NCI-H1930 (cell line): ENCODE measurements around the gene KRR1.
"Not testable (repeated sequence)": the region's sequence is repeated elsewhere in the genome, so short reads cannot be mapped to it uniquely, and the experiment has no call there.

Experiments
- DNase-seq, 2 experiments: peaks; one replicate each; lab custom pipeline; 2025; lab: John Stamatoyannopoulos, UW

The KRR1 gene

DNA sequence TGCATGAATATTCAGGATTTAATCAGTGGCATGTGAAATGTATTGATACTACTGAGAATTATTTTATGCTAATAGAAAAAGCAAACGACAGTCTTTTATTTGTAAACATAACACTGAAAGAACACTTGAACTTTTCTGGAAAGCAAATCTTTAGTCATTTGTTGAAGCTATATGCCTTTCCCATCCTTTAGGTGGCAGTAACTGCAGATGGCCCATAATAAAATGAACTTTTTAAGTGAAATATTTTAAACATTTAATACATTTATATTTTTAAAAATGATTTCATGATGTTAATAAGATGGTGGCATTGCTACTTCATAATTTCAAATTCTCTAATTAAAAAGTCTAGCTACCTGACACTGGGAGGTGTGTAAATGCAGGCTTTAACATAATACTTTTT lies 13.9 kb upstream of the KRR1 start:
- no peak for DNase-seq

DNA sequence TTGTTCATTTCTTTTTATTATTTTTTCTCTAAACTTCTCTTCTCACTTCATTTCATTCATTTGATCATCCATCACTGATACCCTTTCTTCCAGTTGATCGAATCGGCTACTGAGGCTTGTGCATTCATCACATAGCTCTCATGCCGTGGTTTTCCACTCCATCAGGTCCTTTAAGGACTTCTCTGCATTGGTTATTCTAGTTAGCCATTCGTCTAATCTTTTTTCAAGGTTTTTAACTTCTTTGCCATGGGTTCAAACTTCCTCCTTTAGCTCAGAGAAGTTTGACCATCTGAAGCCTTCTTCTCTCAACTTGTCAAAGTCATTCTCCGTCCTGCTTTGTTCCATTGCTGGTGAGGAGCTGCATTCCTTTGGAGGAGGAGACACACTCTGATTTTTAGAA lies 10.7 kb upstream of the KRR1 start:
- not testable (repeated sequence) for DNase-seq

DNA sequence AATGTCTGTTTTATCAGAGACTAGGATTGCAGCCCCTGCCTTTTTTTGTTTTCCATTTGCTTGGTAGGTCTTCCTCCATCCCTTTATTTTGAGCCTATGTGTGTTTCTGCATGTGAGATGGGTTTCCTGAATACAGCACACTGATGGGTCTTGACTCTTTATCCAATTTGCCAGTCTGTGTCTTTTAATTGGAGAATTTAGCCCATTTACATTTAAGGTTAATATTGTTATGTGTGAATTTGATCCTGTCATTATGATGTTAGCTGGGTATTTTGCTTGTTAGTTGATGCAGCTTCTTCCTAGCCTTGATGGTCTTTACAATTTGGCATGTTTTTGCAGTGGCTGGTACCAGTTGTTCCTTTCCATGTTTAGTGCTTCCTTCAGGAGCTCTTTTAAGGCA lies 9.8 kb upstream of the KRR1 start:
- DNase-seq = not testable (repeated sequence)

DNA sequence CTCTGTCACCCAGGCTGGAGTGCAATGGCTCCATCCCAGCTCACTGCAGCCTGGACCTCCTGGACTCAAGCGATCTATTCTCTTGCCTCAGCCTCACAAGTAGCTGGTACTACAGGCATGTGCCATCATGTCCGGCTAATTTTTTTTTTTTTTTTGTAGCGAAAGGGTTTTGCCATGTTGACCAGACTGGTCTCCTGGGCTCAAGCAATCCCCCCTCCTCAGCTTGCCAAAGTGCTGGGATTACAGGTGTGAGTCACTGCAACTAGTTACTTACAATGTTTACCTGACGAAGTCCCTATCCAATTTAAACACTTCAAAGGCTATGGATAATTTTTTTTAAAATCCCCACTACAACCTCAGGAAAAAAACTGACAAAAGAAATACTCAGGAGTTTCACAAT lies 1.8 kb downstream of the KRR1 start:
- DNase-seq = no peak

DNA sequence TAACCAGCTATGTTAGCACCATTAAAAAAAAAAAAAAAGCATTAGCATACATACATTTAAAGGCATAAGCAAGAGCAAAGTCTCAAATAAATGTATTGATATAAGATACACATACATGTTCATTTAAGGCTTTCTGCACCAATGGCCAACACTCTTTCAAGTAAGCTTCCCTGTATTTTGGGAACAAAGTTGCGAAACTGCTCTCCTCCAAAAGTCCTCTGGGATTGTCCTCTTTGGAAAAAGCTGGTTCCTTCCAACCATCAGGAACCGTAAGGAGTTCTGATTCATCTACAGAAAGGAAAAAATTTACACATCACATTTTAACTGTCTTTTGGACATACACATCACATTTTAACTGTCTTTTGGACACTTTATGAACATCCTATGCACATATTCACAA lies 3.2 kb downstream of the KRR1 start:
- no peak for DNase-seq

DNA sequence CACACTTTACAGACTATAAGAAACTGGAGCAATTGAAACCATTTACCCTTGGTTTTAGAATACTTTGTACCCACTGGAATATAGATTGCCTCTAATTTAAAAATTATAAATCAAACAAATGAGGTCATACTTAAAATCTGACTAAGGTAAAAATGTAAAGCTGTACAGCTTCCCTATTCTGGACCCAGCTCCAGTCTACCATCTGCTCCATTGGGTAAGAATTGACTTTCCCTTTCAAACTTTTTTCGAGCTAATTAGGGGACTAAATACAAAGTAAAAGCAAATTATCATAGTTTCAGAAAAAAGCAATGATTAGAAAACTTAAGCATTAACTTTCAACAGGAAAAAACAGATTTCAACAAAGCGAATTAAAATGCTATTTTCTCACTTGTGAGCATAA lies 4.3 kb downstream of the KRR1 start:
- no peak for DNase-seq

DNA sequence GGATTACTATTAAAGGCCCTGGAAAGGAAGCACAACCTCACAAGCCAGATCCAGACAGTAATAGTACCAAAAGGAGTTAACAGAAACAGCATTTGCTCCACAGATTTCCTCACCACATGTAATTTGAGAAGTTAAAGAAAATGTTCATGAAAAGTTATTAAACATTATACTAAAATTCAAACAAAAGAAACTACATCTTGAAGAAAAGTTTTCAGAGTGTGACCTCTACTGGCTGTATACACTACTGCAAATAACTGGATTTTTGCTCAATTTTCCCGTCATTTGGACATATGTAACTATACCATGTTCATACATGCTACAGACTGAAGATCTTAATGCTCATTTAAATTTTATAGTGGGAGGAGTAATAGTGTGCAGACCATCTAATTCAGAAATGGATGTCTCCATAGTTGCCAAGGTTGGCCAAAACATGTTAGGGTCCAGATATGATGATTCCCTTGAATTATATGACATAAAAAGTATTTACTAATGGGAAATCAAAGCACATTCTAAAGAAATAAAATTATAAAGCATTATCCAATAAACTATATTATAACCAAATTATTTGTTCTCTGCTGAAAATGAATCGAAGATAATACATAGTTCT lies 5.6 kb downstream of the KRR1 start:
- no peak for DNase-seq

DNA sequence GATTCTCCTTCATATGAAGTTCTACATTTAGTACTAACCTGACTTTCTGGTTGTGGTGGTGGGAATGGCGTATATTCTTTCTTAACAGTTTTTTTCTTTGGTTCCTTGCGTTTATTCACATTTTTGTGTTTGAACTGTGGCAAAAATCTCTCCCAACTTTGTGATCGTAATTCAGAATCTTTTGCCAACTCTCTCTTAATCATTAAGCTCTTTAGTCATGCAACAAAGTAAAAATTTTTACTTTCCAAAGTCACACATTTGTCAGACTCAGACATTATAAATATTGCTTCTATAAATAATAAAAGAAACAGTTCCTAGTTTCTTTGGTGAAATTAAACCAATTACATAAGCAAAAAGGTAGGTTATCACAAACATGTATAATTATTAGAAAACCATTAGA lies 7.5 kb downstream of the KRR1 start:
- no peak for DNase-seq

DNA sequence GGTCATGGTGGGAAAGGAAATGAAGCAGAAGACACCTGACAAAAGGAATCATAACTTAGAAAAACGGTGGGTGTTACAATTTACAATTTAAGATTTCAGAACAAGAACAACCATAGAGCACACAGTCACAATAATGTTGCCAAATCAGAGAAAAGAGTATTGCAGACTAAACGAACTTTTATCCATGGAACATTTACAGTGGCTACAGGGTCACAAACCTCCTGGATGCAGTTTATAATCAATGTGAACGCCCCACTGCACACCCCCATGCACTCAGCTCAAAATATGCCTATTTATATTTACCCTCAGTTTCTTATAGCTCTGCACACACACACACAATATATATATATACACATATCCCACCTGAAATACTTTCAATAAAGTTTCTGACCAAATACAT lies 8.0 kb downstream of the KRR1 start:
- DNase-seq = no peak

DNA sequence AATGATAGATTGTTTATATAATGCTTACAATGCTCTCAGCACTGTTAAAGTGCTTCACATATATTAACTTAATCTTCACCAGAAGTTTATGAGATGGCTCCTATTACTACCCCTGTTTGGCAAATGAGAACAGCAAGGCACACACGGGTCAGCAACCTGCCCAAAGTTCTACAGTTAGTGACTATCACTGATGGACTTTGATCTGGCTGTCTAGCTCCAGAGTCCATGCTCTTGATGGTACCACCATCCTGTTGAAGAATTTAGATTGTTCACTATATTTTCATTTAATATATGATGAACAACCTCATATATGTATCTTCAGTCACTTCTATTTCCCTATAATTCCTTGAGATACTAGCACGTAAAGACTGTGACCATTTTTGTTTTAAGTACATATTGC lies 20.2 kb downstream of the KRR1 start:
- DNase-seq = no peak

DNA sequence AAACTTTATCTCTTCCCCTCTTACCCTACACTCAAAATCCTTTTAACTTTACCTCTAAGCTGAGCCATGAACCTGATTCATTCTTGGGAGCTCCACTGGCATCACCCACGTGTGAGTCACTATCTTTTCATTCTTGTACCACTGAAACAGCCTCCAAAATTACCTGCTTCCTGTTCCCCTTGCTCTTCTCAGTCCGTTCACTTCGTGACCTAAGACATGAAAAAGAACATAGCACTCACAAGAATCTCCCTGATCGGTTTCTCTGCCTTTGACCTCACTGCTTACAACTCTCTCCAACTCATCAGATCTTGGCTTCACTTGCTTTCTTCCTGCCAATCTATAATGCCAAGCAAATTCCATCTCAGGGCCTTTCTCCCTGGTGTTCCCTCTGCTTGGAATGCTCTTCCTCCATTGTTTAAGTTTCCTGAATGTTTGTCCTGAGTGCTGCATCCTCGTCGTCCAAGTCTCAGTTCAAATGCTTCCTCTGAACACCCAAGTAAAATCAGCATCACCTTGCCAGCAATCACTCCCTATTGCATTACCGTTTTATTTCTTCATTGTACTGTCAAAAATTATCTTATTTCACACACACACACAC lies 21.7 kb downstream of the KRR1 start:
- DNase-seq = no peak

DNA sequence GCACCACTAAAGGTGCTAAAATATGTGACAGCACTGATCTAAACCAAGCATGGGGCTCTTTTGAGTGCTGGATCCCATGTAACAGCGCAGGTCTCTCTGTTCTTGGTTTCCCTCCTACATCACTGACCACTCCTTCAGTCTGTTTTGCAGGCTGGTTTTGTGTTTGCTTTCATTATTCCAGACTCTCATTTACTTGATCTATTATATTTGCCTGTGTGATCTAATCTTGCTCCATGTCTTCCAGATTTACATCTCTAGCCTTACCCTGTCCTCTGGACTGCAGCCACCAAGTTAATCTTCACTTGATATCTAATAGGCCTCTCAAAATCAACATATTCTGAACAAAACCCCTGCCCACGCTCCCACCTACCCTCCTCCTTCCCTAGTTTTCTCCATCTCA lies 22.2 kb downstream of the KRR1 start:
- no peak for DNase-seq

DNA sequence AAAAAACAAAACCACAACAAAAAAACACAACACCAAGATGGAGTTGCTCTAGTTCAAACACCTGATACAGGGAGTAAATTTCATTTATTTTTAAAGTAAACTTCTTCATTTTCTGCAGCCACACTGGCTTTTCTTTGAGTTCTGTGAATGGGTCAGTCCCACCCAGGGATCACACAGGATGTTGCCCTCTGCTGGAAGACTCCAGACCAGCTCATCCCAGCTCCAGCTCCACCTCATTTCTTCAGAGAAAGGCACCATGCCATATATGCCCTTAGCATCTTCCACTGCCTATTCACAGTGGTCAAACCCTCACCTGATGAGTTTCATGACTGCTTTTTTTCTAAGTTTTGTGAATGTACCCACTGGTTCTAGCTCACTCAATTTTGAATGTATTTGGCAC lies 22.9 kb downstream of the KRR1 start:
- no peak for DNase-seq

DNA sequence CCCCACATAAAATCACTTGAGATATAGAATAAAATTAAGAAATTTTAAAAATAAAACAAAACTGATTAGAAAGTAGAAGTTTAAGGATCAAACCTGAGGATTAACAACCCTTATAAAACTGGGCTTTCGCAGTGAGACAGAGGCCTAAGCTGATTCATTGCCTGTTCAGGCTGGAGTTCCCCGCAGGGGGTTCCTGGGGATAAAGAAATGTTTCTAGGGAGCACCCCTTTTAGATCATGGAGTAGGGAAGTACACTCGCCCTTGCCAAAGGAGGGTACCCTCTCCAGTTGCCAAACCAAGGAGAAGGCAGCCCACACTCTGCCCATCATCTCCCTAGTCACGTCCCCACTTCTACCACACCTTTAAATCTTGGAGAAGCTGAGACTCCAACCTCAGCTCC lies 24.1 kb downstream of the KRR1 start:
- no peak for DNase-seq

DNA sequence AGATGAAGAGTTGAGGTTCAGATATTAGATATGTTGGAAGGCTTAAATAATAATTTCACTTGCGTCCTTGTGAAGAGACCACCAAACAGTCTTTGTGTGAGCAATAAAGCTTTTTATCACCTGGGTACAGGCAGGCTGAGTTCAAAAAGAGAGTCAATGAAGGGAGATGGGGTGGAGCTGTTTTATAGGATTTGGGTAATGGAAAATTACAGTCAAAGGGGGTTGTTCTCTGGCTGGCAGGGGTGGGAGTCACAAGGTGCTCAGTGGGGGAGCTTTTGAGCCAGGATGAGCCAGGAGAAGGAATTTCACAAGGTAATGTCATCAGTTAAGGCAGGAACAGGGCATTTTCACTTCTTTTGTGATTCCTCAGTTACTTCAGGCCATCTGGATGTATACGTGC lies 27.0 kb downstream of the KRR1 start:
- not testable (repeated sequence) for DNase-seq

DNA sequence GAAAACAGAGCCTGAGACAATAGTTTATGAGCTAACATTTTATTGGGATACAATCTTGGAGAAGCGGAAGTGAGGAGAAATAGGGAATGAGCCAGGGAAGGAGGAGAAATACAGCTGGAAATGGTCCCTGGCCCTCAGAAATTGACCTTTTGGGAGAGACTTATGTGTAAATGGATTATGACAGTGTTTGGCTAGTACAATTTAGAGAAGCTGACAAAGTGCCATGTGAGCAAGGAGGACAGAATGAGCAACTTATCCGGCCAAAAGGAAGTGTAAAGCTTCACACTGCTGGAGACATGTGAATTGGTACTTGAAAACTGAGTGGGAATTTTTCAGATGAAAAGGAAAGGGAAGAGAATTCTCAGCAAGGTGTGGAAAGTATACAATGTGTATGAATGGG lies 28.0 kb downstream of the KRR1 start:
- no peak for DNase-seq

DNA sequence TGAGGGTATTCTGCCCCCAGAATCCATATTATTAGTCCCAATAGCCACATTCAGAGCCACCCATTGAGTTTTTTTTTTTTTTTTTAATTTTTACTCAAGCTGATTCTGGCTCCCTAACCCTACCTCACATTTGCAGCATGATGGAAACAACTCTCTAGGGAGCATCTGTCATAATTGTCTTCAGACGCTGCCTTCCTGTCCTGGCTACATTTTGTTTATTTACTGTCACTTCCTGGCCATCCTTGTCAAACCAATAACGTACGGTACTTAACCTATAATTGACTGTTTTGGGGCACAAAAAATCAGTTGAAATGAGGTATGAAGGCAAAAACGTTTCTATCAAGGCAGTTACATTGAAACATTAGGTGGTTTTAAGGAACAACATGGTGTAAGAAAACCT lies 28.8 kb downstream of the KRR1 start:
- no peak for DNase-seq

DNA sequence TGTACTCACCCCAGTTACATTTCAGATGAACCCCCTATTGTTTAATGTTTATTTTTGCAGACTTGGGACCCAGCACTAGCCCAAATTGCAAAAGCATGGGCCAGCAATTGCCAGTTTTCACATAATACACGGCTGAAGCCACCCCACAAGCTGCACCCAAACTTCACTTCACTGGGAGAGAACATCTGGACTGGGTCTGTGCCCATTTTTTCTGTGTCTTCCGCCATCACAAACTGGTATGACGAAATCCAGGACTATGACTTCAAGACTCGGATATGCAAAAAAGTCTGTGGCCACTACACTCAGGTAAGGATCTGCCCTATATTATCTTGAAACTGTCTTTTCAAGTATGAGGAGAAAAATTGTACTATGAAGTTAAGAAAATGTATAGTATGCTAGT lies 29.6 kb downstream of the KRR1 start:
- DNase-seq = no peak

DNA sequence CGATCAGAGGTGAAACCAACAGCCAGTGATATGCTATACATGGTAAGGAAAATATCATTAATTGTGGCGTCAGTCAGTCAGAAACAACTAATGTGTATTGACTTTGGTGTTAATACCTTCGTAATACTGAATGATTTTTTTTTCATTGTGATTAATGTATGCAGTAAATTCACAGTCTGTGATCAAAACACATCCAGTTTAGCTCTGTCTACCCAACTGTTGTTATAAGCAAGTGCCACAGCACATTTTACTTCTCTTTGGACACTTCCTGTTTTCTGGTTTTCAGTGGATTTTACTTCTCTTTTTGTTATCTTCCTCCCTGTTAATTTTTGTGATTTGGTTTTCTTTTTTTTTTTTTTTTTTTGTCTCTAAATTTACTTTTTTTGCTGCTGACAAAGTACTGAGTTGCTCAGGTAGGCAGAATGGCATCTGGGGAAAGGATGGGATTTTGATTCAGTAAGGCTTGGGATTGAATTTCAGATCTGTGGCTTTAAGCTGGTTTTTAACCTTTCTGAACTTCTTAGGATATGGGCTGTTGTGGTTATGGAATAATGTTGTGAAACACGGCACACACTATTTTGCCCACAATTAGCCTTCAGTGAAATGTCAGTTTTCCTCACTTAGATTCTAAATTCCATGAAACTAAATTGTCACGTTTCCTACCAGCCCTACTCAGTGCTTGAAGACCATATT lies 30.2 kb downstream of the KRR1 start:
- no peak for DNase-seq

DNA sequence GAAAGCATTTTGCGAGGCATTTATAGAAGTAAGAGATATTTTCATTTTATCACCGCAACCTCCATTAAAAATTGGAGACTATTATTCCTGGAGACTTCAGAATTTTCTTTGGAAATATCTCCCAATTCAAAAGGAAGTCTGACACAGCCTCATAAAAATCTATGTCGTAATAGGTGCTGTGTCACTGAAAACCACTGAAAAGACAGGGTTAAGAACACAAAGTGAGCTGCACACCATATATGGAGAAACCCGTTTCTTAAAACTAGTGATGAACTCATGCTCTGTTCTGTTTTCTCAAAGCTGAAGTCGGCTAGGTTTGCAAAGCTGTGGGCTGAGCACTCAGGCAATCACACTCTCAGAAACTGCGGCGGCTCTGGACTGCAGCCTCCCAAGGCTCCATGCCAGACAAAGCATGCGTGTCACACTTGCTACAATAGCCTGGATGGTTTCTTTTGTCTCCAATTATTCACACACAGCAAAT lies 30.9 kb downstream of the KRR1 start, which contains the start of gene GLIPR1:
Gene GLIPR1 (plus strand): TSS at position 287 of the 481 bp plus-strand sequence. CDS start 126 bp downstream, at position 413.
- DNase-seq = no peak

DNA sequence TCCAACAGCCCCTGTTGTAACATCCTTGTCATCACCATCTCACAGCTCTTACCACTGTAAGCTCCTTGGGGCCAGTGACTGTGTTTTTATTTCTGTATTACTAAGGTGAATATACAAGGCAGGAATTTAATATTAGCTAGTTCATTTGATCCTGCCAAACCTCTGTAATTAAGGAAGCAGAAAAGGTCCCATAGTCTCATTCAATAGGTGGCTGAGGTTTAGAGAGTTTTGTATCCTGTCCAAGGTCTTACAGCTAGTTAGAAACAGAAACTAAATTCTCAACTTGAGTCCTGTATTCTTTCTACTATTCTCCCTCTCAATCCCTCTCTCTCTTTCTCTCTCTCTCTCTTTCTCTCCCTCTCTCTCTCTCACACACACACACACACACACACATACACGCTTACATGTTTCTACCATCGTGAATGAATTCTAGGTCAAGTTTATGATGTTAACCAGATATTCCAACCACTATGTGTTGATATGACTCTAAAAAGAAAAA lies 31.4 kb downstream of the KRR1 start:
- DNase-seq = no peak

DNA sequence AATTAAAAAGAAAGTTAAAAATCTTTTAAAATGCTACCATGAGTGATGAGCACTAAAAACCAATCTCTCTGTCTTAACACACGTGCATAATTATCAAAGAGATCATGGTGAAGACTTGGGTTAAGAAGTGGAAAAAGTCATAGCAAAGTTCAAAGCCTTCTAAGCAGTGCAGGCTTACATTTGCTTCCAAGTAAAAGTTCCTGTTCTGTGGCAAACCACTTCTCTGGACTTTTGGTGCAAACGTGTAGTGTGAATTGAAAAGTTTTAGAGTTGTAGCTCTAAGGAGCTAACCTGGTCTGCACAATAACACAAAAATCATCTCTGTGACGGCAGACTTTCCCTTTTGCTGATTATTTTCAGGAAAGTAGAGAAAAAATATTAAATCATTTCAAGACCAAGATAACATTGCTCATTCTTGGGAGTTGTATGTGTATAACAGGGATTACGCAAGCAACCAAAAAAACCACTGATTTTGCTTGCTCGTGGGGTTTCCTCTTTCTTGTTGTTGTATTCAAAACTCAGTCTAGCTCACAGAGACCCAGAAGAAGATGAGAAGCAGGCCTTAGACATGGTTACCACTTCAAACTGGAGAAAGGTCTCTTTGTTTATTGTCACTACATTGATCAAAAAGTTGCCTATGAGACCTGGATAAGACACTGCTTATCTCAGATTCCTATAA lies 33.2 kb downstream of the KRR1 start:
- DNase-seq = no peak

DNA sequence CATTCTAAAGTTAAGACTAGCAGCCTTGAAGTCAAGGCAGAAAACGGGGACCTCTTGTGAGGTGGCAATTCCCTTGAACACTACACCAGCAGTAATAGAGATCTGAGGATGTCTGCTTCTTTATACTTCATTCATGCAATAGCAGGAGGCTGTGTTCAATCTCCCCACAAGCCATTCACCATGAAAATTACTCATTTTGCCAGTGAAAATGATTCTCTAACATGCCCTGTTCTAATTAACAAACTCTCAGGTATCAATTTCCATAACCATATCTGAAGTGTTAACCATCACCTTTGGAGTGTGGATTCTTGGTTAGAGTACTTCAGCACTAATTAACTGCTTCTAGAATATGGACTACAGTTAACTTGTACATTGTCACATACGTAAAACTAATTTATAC lies 34.3 kb downstream of the KRR1 start:
- no peak for DNase-seq
